ENCODE results near the gene MRPL1.

DNA sequence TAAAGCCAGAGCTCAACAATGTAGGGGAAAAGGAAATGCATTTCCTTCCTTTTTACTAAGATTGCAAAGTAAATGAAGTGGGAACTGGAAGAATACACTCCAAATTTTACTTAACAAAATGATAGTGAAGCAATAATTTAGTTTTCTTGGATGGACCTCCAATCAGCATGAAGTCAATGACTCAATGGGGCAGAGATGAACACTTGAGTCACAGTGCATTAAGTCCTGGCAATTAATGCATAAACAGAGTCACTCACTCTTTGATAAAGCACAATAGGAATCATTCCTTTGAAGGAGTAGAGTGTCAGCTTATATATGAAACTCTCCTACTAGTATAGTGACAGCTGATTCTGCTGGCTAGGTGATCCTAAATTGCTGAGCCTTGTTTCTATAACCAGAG, 127.8 kb downstream of the MRPL1 start:
- TF ChIP-seq, protein P1, sequence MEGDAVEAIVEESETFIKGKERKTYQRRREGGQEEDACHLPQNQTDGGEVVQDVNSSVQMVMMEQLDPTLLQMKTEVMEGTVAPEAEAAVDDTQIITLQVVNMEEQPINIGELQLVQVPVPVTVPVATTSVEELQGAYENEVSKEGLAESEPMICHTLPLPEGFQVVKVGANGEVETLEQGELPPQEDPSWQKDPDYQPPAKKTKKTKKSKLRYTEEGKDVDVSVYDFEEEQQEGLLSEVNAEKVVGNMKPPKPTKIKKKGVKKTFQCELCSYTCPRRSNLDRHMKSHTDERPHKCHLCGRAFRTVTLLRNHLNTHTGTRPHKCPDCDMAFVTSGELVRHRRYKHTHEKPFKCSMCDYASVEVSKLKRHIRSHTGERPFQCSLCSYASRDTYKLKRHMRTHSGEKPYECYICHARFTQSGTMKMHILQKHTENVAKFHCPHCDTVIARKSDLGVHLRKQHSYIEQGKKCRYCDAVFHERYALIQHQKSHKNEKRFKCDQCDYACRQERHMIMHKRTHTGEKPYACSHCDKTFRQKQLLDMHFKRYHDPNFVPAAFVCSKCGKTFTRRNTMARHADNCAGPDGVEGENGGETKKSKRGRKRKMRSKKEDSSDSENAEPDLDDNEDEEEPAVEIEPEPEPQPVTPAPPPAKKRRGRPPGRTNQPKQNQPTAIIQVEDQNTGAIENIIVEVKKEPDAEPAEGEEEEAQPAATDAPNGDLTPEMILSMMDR (IDR thresholded peaks at IDR 0.05; ENCODE audit: low read depth, low read length): no peak
- TF ChIP-seq POLR2A (IDR thresholded peaks at IDR 0.05; ENCODE audit: extremely low read depth, insufficient read length): no peak

Data from NB4 (cell line).